Left forelimb (tissue), 1 donor: ENCODE data around the gene TFE3.
"Not testable (repeated sequence)": the region's sequence is repeated elsewhere in the genome, so short reads cannot be mapped to it uniquely, and the experiment has no call there.

Experiments
- DNase-seq: peaks from one replicate; pipeline ENCODE4 v3.0.0-alpha.2; 2018; ENCODE audit warnings: low spot score

Gene TFE3

GRCh38 chrX:49001521-49002090, 41.6 kb downstream of the TFE3 start:
- no peak for DNase-seq

DNA sequence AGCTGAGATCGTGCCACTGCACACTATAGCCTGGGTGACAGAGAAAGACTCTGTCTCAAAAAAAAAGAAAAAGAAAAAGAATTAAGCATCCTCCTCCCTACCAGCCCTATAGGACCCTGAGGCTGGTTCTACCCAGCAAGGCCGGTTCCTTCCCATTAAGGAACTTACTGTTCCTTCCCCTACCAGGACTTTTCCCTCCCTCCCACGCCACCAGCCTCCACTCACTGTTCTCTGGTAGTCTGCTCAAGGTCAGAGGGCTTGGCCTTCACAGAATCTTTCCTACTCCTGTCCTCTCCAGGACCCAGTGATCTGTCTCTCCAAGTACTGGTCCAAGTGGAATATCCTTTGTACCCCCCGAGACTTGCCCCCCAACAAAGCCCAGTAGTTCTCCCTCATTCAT, 42.5 kb downstream of the TFE3 start:
- no peak for DNase-seq

DNA sequence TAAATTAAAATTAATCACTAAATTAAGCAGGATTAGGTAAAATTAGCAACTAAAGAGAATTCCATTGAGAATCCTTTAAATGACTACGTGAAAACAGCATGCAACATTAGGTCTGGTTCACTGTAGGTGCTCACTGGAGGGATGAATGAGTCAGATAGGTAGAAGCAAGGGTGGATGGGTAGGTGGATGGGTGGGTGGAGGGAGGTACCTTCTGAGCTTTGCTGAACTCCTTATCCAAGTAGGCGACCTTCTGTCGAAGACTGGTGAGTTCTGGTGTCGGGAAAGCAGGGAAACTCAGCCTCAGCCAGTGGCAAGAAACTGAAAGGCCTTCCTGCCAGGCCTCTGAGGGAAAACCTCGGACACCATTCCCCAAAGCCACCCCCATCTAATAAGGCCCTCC, 44.1 kb downstream of the TFE3 start:
- no peak for DNase-seq

DNA sequence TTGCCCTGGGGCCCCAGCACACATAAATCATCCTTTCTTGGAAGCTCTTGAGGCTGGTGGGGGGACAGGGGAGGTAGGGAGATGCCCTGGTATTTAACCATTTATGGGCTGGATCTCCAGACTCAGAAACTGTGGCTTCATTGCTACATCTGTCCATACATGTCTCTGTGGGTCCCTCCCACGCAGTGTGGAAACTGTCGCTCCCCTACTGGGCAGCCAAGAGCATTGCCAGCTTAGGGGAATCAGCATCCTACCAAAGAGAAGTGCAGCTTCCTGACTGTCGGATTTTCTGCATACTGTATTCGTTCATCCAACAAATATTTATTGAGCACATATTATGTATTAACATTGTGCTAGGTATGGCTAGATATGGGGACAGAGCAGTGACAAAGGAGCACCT, 44.8 kb downstream of the TFE3 start:
- no peak for DNase-seq

- DNase-seq: no peak
Measured at GRCh38 chrX:48997865-48998264, 45.3 kb downstream of the TFE3 start.

DNA sequence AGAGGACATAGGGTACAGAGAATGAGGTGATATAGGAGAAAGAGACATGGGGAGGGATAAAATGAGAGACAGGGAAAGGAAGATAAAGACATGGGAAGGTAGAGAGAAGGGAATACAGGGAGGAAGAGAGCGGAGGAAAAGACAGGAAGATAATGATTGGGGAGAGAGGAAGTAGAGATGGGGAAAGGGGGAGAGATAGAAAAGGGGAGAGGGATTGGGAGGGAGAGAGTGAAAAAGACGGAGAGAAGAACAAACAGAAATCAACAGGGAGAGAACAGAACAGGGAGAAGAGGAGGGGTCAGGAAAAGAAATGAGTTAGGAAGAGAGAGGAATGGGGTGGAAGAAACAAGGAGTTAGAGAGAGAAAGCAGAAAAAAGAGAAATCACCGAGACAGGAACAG, 45.7 kb downstream of the TFE3 start:
- no peak for DNase-seq

- DNase-seq: no peak
Measured at GRCh38 chrX:48996969-48997368, 46.2 kb downstream of the TFE3 start.

GRCh38 chrX:48992341-48992740, 50.8 kb downstream of the TFE3 start:
- no peak for DNase-seq

- DNase-seq: no peak
Measured at GRCh38 chrX:48989483-48989882, 53.7 kb downstream of the TFE3 start.

GRCh38 chrX:48983896-48984295, 59.3 kb downstream of the TFE3 start:
- DNase-seq: no peak

- no peak for DNase-seq
Measured at GRCh38 chrX:48983081-48983480, 60.1 kb downstream of the TFE3 start.

GRCh38 chrX:48981178-48981577, 62.0 kb downstream of the TFE3 start:
- DNase-seq: no peak

- DNase-seq: not testable (repeated sequence)
Measured at GRCh38 chrX:48980341-48980740, 62.8 kb downstream of the TFE3 start.
